ENCODE data around the gene TFF3.

Gene TFF3

DNA sequence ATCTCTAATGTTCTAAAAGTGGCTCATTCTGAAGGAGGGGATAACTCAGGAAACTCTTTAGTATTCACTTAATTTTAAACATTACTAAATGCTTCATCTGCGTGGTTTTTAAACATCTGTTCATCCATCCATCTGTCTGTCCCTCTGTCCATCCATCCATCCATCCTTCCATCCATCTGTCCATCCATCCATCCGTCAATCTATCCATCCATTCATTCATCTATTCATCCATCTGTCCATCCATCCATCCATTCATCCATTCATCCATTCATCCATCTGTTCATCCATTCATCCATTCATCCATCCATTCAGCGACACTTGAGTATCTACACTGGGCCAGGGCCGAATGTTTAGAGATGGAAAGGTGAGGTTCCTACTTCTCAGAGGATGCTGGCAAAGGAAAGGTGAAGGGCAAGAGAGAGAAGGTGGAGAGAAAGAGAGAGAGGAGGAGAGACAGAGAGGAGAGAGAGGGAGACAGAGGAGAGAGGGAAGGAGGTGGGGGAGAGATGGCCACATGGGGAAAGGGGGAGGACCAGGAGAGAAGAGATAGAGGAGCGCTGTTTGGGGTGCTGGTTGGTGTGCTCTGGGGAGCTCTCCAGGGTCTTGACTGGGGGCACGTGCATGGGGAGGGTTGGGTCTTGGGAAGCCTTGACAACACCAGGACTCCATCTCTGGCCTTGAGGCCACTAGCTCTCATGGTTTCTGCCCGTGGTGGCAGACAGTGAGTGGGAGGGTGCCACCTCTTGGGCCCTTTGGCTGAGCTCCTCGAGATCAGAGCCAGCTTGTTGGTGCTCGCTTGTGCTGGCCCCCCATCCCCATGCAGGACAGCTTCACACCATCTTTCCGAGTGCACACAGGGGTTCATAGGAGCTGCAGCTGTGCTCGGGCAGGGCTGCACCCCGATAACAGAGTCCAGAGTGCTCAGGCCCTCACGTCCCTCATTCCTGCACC, 50.7 kb downstream of the TFF3 start:
- Histone ChIP-seq H3K4me3 (ENCODE audit: low read depth, low read length) (no peak overlapping the region), H3K9me3 (ENCODE audit: control insufficient read depth, insufficient read depth, low read depth, low read length) (no peaks in the 10 kb centered on the region), H3K27ac (ENCODE audit: extremely low read depth, low read depth, low read length) (no peak overlapping the region), H3K36me3 (ENCODE audit: control insufficient read depth in 2 of 2, insufficient read depth in 1 of 2, low read length in 2 of 2) (no peaks in the 10 kb centered on the region), H3K4me1 (ENCODE audit: control insufficient read depth, insufficient read depth, low read length) (no peaks in the 10 kb centered on the region)
- TF ChIP-seq, protein P1, sequence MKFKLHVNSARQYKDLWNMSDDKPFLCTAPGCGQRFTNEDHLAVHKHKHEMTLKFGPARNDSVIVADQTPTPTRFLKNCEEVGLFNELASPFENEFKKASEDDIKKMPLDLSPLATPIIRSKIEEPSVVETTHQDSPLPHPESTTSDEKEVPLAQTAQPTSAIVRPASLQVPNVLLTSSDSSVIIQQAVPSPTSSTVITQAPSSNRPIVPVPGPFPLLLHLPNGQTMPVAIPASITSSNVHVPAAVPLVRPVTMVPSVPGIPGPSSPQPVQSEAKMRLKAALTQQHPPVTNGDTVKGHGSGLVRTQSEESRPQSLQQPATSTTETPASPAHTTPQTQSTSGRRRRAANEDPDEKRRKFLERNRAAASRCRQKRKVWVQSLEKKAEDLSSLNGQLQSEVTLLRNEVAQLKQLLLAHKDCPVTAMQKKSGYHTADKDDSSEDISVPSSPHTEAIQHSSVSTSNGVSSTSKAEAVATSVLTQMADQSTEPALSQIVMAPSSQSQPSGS (tag by site-specific recombination; IDR thresholded peaks at IDR 0.05; ENCODE audit: low read depth): no peak
- TF ChIP-seq, protein P2, sequence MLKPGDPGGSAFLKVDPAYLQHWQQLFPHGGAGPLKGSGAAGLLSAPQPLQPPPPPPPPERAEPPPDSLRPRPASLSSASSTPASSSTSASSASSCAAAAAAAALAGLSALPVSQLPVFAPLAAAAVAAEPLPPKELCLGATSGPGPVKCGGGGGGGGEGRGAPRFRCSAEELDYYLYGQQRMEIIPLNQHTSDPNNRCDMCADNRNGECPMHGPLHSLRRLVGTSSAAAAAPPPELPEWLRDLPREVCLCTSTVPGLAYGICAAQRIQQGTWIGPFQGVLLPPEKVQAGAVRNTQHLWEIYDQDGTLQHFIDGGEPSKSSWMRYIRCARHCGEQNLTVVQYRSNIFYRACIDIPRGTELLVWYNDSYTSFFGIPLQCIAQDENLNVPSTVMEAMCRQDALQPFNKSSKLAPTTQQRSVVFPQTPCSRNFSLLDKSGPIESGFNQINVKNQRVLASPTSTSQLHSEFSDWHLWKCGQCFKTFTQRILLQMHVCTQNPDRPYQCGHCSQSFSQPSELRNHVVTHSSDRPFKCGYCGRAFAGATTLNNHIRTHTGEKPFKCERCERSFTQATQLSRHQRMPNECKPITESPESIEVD (tag by site-specific recombination; IDR thresholded peaks at IDR 0.05): no peak
- TF ChIP-seq ZNF366 (tag by site-specific recombination; conservative IDR thresholded peaks at IDR 0.05) (peak; percentile 97), ZNF571 (tag by site-specific recombination; IDR thresholded peaks at IDR 0.05) (no peak), ZBTB17 (tag by site-specific recombination; IDR thresholded peaks at IDR 0.05) (peak; percentile 57; the same call in 1 of the 2 replicates), REST (tag by site-specific recombination; IDR thresholded peaks at IDR 0.05) (peak; percentile 96), ZNF19 (tag by site-specific recombination; IDR thresholded peaks at IDR 0.05; ENCODE audit: low read depth) (no peak), ZNF792 (tag by site-specific recombination; IDR thresholded peaks at IDR 0.05) (no peak)
- TF ChIP-seq, protein P3, sequence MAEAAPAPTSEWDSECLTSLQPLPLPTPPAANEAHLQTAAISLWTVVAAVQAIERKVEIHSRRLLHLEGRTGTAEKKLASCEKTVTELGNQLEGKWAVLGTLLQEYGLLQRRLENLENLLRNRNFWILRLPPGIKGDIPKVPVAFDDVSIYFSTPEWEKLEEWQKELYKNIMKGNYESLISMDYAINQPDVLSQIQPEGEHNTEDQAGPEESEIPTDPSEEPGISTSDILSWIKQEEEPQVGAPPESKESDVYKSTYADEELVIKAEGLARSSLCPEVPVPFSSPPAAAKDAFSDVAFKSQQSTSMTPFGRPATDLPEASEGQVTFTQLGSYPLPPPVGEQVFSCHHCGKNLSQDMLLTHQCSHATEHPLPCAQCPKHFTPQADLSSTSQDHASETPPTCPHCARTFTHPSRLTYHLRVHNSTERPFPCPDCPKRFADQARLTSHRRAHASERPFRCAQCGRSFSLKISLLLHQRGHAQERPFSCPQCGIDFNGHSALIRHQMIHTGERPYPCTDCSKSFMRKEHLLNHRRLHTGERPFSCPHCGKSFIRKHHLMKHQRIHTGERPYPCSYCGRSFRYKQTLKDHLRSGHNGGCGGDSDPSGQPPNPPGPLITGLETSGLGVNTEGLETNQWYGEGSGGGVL (tag by site-specific recombination; IDR thresholded peaks at IDR 0.05): no peak
- POLR2A ChIA-PET: no interaction called here
- CTCF ChIA-PET: interaction anchor here (1.6 kb wide), 1 partner anchor 119 kb away, joined by 6 read pairs; no protein-coding TSS in a partner anchor

DNA sequence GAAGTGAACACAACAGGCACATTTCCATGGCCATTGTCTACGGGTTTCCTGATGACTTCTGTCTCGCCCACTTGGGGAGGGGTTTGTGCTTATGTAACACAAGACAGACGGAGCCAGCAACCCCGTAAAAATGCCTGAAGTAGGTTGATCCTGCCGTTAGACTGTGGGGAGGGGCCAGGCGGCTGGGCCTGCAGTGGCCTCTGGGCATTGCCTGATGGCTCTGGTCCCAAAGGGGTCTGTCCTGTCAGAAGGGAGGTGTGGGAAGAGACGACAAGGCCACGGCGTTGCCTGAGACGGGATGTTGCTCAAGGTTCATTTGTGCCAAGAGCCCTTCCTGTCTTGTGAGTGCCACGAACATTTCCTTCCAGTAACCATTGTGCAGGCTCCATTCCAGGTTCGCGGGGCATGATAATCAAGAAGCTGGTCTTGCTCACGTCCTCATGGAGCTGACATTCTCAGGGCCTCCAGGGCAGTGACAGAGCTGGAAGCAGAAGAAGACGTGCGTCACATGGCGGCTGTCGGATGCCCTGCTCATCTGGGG, 51.5 kb downstream of the TFF3 start:
- POLR2A ChIA-PET: no interaction called here
- TF ChIP-seq TRIM28 (IDR thresholded peaks at IDR 0.05; ENCODE audit: borderline replicate concordance, low read length) (0 out of 2 replicates have a peak, but pooled peaks have one; percentile 14), ZBTB11 (tag by site-specific recombination; conservative IDR thresholded peaks at IDR 0.05; ENCODE audit: low read depth) (no peak), ZFHX2 (tag by site-specific recombination; conservative IDR thresholded peaks at IDR 0.05) (0 out of 2 replicates have a peak, but pooled peaks have one; percentile 19), ZNF843 (tag by site-specific recombination; IDR thresholded peaks at IDR 0.05) (no peak), KLF1 (tag by site-specific recombination; IDR thresholded peaks at IDR 0.05) (peak; percentile 63; the same call in 1 of the 2 replicates), ZNF596 (tag by site-specific recombination; IDR thresholded peaks at IDR 0.05) (no peak)
- Histone ChIP-seq H3K4me3 (ENCODE audit: low read depth, low read length) (no peak overlapping the region), H3K4me1 (ENCODE audit: control insufficient read depth, insufficient read depth, low read length) (no peaks in the 10 kb centered on the region), H3K36me3 (ENCODE audit: control insufficient read depth in 2 of 2, insufficient read depth in 1 of 2, low read length in 2 of 2) (no peaks in the 10 kb centered on the region), H3K9me3 (ENCODE audit: control insufficient read depth, insufficient read depth, low read depth, low read length) (no peaks in the 10 kb centered on the region), H3K27ac (ENCODE audit: extremely low read depth, low read depth, low read length) (no peak overlapping the region)
- CTCF ChIA-PET: interaction anchor here (1.6 kb wide), 1 partner anchor 118 kb away, joined by 6 read pairs; no protein-coding TSS in a partner anchor
